GM19035 (cell line): Measurements from ENCODE around the gene NINJ2.

ENCODE experiments used
- ATAC-seq: cut with Tn5 transposase; IDR thresholded peaks from one replicate; pipeline ENCODE4 v1.9.1; 2021; ENCODE audit not compliant: unreplicated experiment

The NINJ2 gene

DNA sequence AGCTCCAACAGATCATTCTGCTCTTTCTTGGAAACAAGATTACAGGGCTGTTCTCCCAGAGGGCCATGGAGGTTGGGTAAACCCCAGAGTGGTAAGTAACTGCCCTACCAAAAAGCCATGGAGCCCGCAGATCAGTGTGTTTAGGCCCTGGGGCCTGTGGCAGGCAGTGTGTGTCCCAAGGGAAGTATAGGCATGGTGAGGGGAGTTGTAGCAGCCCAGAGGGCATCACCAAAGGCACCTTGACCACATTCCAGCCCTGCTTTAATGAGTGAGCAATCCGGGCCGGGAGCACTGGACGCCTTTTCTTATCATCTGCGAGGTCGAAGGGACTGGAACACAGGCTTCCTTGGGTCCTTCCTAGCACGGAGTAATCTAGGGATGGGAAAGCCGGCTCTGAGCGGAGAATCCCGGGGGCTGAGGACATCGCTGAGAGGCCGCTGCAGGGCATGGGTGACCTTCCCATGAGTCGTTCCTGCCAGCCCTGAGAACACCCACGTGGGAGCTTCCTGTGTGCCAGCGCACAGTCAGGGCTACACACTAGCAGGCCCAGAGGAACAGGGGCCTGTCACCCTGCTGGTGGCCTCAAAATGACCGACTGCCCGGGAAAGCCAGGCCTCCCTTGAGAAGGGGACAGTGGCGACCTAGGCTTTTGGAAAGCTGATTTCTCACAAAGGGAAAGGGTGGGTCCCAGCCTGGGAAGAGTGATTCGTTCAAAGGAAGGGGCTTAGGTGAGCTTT, 91.3 kb downstream of the NINJ2 start:
- ATAC-seq, result no peak

DNA sequence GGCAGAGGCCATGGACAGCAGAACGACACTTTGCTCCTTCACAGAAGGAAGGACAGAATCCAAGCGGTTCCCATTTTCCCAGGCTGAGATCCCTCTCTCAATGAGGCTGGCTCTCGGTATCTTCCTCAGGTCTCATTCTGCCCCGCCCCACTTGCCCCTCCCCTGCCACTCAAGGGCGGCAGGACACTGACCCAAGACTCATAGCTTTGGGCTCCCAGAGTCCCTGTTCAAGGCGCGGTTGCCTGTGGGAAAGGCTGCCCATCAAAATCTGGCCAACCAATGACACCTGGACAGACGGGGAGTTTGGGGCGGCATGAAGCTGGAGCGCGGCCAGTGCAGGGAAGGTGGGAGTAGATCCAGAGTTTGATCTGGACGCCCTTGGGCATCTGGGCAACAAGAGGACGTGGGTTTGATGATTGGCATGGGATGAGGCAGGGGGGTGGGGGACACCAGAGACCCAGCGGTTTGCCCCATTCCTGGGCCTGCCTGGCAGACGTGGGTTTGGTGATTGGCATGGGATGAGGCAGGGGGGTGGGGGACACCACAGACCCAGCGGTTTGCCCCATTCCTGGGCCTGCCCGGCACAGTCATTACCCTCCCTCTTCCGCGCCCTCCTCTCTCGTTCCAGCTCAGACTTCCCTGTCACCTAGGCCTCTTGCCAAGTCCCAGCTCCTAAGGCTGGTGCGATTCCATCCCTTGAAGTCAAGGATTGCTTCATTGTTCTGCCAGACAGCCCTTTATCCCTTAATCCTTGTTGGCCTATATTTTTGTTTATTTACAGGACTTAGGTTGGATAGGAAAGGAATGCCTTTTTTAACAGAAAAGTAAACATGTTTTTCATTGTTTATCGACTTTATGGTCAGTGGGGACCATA, 92.1 kb downstream of the NINJ2 start:
- no peak for ATAC-seq

GRCh38 chr12:570435-570920, 92.8 kb downstream of the NINJ2 start:
- no peak for ATAC-seq

GRCh38 chr12:569803-570434, 93.3 kb downstream of the NINJ2 start:
- no peak for ATAC-seq

DNA sequence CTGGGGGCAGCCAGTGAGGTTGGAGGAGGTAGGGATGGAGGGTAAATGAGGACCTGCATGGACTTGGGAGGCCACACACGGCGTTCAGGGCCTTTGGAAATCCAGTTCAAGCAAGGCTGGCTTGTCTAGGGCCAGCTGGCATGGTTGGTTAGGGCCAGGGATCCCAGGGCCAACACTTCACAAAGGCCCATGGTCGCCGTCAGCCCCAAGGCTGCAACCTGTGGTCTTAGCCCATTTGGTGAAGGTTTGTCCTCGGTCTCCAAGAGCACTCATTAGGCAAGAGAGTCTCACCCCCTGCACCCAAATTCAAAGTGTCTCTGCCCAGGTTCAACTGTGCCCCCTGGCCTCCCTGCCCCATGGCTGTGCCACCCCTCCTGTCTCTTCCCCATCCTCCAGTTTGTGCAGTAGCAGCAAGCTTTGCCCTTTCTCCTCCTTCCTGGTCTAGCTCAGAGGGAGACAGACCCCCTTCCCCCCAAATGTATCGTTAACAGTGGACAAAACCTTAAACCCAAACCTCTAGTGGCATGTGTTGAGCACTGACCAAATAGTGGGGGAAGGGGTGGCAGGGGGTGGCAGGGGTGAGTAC, 94.1 kb downstream of the NINJ2 start:
- no peak for ATAC-seq

DNA sequence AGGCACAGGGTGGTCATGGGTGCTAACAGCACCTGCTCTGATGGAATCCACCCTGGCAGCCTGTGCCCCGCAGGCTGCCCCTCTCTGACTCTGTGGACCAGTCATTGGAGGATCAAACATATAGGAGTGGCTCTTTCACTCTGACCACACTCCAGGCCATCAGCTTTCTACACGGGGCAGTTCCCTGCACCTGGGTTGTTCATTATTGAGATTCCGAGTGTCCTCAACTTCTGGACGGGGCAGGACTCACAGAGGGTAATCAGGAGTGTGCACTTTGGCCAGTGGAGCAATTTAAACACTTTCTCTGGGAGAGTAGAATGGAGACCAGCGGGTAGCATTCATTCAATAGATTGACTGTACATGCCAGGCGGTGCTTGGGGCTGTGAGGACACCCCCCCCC, 94.8 kb downstream of the NINJ2 start:
- no peak for ATAC-seq

- ATAC-seq, result no peak
Measured at GRCh38 chr12:565589-566105, 97.6 kb downstream of the NINJ2 start.

DNA sequence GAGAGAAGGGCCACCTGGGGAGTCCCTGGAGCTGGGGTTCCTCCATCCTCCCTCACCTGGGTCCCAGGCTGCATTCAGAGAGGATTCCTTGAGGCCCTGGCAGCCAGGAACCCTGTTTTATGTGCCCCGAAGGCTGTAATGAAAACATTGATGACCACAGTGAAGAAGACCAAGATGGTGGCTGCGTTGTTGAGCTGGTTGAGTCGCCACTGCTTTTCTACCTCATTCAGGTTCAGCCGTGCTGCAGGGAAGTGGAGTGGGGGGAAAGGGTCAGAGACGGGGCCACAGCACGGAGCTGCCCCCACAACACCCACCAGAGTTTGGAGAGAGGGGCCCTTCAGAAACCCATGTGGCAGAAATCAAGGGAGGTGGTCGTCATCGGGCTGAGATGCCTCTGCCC, 98.1 kb downstream of the NINJ2 start:
- no peak for ATAC-seq

GRCh38 chr12:563787-564298, 99.4 kb downstream of the NINJ2 start:
- ATAC-seq, result no peak

DNA sequence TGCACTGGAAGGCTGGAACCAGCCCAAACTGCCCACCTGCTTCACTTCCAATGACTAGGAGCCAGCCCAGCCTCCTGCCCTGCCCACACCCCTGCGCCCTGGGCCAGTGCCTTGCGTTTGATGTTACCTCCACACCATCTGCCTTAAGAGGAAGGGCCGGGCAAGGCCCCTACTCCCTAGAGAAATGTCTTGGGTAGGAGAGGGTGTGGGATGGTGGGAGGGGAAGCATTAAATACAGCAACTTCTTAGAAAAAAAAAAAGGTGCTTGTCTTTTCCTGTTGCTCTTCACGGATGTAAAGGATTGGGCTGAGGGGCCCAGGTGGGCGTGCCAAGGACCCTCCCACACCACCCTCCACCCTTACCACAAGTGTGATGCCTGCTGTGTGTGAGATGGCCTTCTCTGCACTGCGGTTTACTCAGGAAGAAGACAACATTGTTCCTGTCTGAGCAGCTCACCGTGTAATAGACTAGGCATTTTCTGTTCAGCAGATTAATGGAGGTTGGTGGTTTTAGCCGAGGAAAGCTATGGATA, 99.9 kb downstream of the NINJ2 start:
- ATAC-seq, result no peak

DNA sequence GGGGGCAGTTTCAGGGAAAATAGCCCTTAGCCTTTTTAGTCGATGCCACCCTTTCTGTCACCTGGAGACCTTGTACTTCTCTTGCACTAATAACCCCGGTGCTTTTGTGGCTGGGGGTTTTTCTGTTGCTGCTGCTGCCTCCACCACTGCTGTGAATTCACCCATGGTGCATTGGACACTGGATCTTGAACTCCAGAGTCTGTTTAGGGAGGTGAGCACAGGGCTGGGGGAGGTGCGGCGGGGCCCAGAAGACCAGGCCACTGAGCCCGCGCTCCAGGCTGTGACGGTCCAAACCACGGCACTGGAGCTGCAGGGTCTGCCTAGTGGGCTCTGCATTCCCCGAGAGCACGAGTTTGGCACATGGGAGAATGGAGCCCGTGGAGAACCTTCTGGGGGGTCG, 100.6 kb downstream of the NINJ2 start:
- ATAC-seq, result no peak

GRCh38 chr12:561908-562593, 101.2 kb downstream of the NINJ2 start:
- no peak for ATAC-seq

- ATAC-seq, result no peak
Measured at GRCh38 chr12:561391-561705, 101.9 kb downstream of the NINJ2 start.

GRCh38 chr12:560691-561390, 102.4 kb downstream of the NINJ2 start:
- no peak for ATAC-seq

GRCh38 chr12:559906-560455, 103.3 kb downstream of the NINJ2 start:
- no peak for ATAC-seq

DNA sequence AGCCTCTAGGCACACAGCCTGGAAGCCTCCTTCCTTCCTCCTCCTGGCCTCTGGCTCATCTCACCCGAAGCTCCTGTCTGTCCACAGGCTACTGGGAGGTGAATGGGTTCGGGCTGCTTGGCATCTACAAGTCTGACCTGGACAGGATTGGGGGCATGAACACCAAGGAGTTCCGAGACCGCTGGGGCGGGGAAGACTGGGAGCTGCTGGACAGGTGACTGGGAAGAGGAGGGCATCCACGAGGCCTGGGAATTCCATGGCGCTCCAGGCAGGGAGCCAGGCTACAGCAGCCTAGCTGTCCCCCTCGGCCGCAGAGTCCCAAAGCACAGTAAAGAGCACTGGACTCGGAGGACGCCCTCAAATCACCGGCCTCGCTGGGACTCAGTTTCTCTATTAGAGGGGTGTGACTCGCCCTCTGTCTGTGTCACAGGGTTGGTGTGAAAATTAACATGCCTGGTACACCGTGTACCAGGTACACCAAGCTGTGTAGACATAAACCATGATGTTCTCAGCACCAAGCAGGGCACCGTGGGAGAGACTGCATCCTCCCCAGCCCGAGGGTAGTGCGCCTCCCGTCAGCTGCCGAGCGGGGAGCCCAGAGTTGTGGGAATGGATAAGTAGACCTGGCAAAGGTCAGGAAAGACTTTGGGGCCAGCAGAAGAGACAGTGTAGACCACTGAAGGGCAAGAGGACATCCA, 103.9 kb downstream of the NINJ2 start:
- no peak for ATAC-seq

- no peak for ATAC-seq
Measured at GRCh38 chr12:558580-558979, 104.7 kb downstream of the NINJ2 start.

DNA sequence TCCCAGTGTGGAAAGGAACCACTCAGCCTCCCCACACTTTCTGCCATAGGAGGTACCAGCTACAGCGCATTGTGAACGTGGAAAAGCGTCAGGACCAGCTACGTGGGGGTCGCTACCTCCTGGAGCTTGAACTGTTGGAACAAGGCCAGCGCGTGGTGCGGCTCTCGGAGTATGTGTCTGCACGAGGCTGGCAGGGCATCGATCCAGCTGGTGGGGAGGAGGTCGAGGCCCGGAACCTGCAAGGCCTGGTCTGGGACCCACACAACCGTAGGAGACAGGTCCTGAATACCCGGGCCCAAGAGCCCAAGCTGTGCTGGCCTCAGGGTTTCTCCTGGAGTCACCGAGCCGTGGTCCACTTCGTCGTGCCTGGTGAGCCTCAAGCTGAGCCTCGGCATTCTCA, 106.7 kb downstream of the NINJ2 start:
- no peak for ATAC-seq

DNA sequence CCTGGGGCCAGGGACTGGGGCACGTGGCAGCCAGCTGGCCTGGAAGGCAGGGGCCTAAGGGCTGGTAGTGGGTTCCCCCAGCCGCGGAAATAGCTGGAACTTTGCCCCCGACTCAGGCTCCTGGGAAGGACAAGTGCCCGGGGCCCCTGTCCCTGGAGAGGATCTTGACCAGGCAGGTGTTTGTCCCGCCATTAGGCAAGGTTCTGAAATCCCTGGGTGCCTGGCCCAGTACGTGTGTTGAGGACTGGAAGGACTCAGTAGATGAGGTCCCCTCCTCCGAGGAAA, 109.3 kb downstream of the NINJ2 start:
- no peak for ATAC-seq
